Transverse colon (tissue), 4 donors: ENCODE measurements around the gene SLC29A4. TPM values are rescaled to one million over a fixed set of nuclear protein-coding genes. Genes with fewer than 3 reads are reported as not detected.
"Not testable (repeated sequence)": the region's sequence is repeated elsewhere in the genome, so short reads cannot be mapped to it uniquely, and the experiment has no call there.

ENCODE experiments used
- DNase-seq: peaks from one replicate; pipeline ENCODE4 v3.0.0-alpha.2; 2019
- H3K27ac ChIP-seq, 4 donors: fragments of 200-600 bp; sonication (generic); 2 replicates each; pipeline ENCODE4 v1.5.1; 2016 to 2018; ENCODE audit warnings: inconsistent platforms in 4 of 4
- H3K27me3 ChIP-seq: fragments of 200-600 bp; sonication (generic); 2 replicates; pipeline ENCODE4 v1.5.1; 2017; ENCODE audit warnings: inconsistent platforms
- H3K36me3 ChIP-seq, 4 donors: fragments of 200-600 bp; sonication (generic); 2 replicates each; pipeline ENCODE4 v1.5.1; 2017 to 2019; ENCODE audit warnings: inconsistent platforms in 4 of 4
- H3K4me1 ChIP-seq, 4 donors: fragments of 200-600 bp; sonication (generic); 2 replicates each; pipeline ENCODE4 v1.5.1; 2017 to 2020; ENCODE audit warnings: inconsistent platforms in 4 of 4
- H3K4me3 ChIP-seq, 4 donors: fragments of 200-600 bp; sonication (generic); 1 replicate in 1 of 4; 2 replicates in 3 of 4; pipeline versions ENCODE4 v1.5.1 to v1.6.1; 2017 to 2019; ENCODE audit warnings: inconsistent platforms in 4 of 4
- H3K9me3 ChIP-seq, 2 donors: fragments of 200-600 bp; sonication (generic); 2 replicates each; pipeline ENCODE4 v1.5.1; 2017 to 2019; ENCODE audit warnings: inconsistent platforms in 2 of 2
- EP300 ChIP-seq: sonication (generic); formaldehyde crosslinking; IDR thresholded peaks from one replicate; pipeline ENCODE4 v1.6.1; 2017; ENCODE audit warnings: antibody characterized with exemption, low read depth
- POLR2A ChIP-seq: fragments of 450-650 bp; IDR thresholded peaks from one replicate; pipeline ENCODE4 v1.6.1; 2016; ENCODE audit warnings: antibody characterized with exemption, mild to moderate bottlenecking, moderate library complexity
- POLR2AphosphoS5 ChIP-seq, 3 donors: sonication (generic); formaldehyde crosslinking; IDR thresholded peaks; one replicate each; pipeline ENCODE4 v1.6.1; 2016; ENCODE audit warnings: antibody characterized with exemption in 3 of 3
- WGBS, 2 donors: methylation state at CpG; one replicate each; pipeline ENCODE4 v1.1.5; 2018; ENCODE audit warnings: low coverage in 1 of 2; 5-methylcytosine and 5-hydroxymethylcytosine counted together
- in situ Hi-C, 4 donors: fragments of 200-750 bp; cut with MboI; loops; one replicate each; pipeline versions ENCODE4 v1.15.0 to v1.15.1; 2017; ENCODE audit warnings: low sequenced_read_pairs in 3 of 4, low pct_ligation_motif_present in 1 of 4, low pct_unique_long_range_greater_than_20kb in 1 of 4
- intact Hi-C: fragments of 100-400 bp; cut with DNase I; formaldehyde crosslinking; loops from one replicate; pipeline ENCODE4 v1.15.1; 2023; ENCODE audit warnings: low total_unique reads
- total RNA-seq, 4 donors: library from RNA; depleted of rRNA; stranded (reverse); fragments of >200 nt; gene quantifications; one replicate each; pipeline ENCODE4 v1.1.0, GENCODE V29; 2016
- TF ChIP-seq, protein P1 (sequence below), 5 experiments: fragments of 200-600 bp in 3 of 5; fragments of 450-650 bp in 2 of 5; sonication (generic) in 3 of 5; IDR thresholded peaks; 1 replicate in 2 of 5; 2 replicates in 3 of 5; pipeline ENCODE4 v1.5.1; 2016 to 2017; ENCODE audit warnings: antibody characterized with exemption in 5 of 5, inconsistent platforms in 3 of 5, mild to moderate bottlenecking in 2 of 5, moderate library complexity in 1 of 5

Gene SLC29A4
- total RNA-seq, 4 donors from 2014 or later: 0.60 to 36.3 (median 2.6) TPM

GRCh38 chr7:5270788-5271187 is 12.0 kb upstream of the SLC29A4 start:
- Histone ChIP-seq H3K36me3 (no peaks in the 10 kb centered on the region), H3K27me3 (no peaks in the 10 kb centered on the region), H3K27ac (no peak overlapping the region), H3K4me1 (peaks cover 0 to 18% (median 6%) of the 10 kb centered on the region in 4 donors), H3K9me3 (no peaks in the 10 kb centered on the region), H3K4me3 (no peak overlapping the region)
- WGBS, 2 donors: 48% methylated on average over 6 of the region's 6 CpGs; no CpG with 5 or more reads in 1 of the 2 donors
- TF ChIP-seq EP300: no peak
- intact Hi-C loops: no loop called here
- in situ Hi-C loops: no loop called here
- no peak for DNase-seq

- H3K9me3 ChIP-seq, H3K27me3 ChIP-seq, H3K36me3 ChIP-seq, H3K4me3 ChIP-seq, in situ Hi-C loops, intact Hi-C loops: not testable (repeated sequence)
- Histone ChIP-seq H3K4me1 (peaks cover 0 to 18% (median 6%) of the 10 kb centered on the region in 4 donors), H3K27ac (peak overlapping the region; percentile 12 to 60 (median 44))
- 27 to 34% methylated on average over 7 to 18 of the region's 18 CpGs for WGBS, 2 donors
- DNase-seq: peak; percentile 61
Measured at GRCh38 chr7:5273831-5274405, 8.8 kb upstream of the SLC29A4 start.

DNA sequence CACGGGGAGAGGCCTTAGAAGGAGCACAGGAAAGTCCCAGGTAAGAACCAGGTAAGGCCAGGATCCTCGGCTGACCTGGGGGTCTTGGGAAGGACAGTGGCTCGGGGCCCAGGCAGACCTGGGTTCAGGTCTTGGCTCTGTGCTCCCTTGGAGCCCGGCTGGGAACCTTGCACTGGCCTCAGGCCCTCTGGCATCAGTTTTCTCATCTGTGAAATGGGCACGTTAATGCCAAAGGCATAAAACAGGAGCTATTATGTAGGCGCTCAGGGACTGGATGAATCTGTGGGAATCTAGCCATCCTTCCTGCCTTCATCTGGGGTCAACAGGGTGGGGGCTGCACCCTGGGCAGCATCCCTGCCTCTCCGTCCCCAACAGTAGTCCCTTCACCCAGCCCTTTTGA is 8.3 kb upstream of the SLC29A4 start:
- Histone ChIP-seq H3K36me3 (no peaks in the 10 kb centered on the region), H3K4me3 (no peak overlapping the region), H3K9me3 (no peaks in the 10 kb centered on the region), H3K4me1 (peaks cover 0 to 18% (median 6%) of the 10 kb centered on the region in 4 donors), H3K27me3 (no peaks in the 10 kb centered on the region), H3K27ac (peak overlapping the region in 2 of 4 donors; percentile 60)
- in situ Hi-C loops: no loop called here
- DNase-seq: no peak
- 70% methylated on average over 7 of the region's 7 CpGs; no CpG with 5 or more reads in 1 of the 2 donors for WGBS, 2 donors
- intact Hi-C loops: no loop called here
- TF ChIP-seq POLR2A (no peak), POLR2AphosphoS5 (IDR thresholded peaks at IDR 0.05) (no peak), EP300 (no peak)
- TF ChIP-seq, protein P1, sequence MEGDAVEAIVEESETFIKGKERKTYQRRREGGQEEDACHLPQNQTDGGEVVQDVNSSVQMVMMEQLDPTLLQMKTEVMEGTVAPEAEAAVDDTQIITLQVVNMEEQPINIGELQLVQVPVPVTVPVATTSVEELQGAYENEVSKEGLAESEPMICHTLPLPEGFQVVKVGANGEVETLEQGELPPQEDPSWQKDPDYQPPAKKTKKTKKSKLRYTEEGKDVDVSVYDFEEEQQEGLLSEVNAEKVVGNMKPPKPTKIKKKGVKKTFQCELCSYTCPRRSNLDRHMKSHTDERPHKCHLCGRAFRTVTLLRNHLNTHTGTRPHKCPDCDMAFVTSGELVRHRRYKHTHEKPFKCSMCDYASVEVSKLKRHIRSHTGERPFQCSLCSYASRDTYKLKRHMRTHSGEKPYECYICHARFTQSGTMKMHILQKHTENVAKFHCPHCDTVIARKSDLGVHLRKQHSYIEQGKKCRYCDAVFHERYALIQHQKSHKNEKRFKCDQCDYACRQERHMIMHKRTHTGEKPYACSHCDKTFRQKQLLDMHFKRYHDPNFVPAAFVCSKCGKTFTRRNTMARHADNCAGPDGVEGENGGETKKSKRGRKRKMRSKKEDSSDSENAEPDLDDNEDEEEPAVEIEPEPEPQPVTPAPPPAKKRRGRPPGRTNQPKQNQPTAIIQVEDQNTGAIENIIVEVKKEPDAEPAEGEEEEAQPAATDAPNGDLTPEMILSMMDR (IDR thresholded peaks at IDR 0.05): no peak

DNA sequence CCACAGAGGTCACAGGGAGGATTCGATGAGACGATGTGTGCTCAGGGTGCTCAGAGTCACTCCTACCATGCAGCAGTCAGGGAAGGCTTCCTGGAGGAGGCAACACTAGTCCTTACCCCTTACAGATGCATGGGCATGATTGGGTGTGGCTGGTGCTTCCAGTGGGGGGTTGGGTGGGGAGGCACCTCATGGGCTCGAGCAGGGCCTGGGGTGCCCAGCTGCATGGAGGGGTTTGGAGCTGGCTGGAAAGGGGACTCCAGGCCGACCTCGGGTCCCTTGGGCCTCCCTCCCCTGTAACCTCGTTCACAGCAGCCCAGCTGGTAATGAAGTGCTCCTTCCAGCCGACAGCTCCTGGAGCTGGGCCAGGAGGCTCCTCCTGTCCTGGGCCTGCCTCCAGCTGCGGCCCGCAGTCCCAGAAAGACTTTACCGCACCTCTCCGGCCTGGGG is 7.7 kb upstream of the SLC29A4 start:
- H3K36me3 ChIP-seq, in situ Hi-C loops, H3K27me3 ChIP-seq: not testable (repeated sequence)

GRCh38 chr7:5275510-5275909 is 7.2 kb upstream of the SLC29A4 start:
- H3K27ac ChIP-seq: peak overlapping the region in 2 of 4 donors; percentile 41 to 60
- in situ Hi-C loops, H3K9me3 ChIP-seq, H3K4me3 ChIP-seq, intact Hi-C loops, H3K27me3 ChIP-seq, H3K36me3 ChIP-seq: not testable (repeated sequence)
- H3K4me1 ChIP-seq: peaks cover 0 to 18% (median 6%) of the 10 kb centered on the region in 4 donors
- WGBS, 2 donors: 44 to 46% methylated on average over 3 to 9 of the region's 10 CpGs
- peak; percentile 45 for DNase-seq

More for the DNA sequence above, 7.7 kb upstream of the SLC29A4 start:
- H3K4me3 ChIP-seq, H3K9me3 ChIP-seq, intact Hi-C loops: not testable (repeated sequence)
- Histone ChIP-seq H3K4me1 (peaks cover 0 to 18% (median 6%) of the 10 kb centered on the region in 4 donors), H3K27ac (peak overlapping the region in 2 of 4 donors; percentile 41 to 60)
- 28% methylated on average over 8 of the region's 11 CpGs; no CpG with 5 or more reads in 1 of the 2 donors for WGBS, 2 donors
- DNase-seq: peak; percentile 51

DNA sequence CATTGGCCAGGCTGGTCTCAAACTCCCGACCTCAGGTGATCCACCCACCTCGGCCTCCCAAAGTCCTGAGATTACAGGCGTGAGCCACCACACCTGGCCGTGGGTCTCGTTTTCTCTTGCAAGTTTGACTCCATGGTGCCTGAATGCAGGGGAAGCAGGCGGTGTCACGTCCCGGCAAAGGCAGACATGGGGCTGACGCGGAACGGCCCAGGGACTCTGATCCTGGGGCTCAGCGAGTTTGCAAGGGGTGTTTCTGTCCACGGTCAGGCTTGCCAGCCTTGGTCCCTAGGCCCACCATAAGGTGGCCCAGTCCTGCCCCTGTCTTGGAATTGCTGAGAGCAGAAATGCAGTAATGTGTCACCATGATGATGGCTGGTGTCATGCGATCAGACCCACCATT is 6.6 kb upstream of the SLC29A4 start:
- H3K9me3 ChIP-seq, H3K27ac ChIP-seq, DNase-seq, in situ Hi-C loops, H3K4me3 ChIP-seq, H3K27me3 ChIP-seq, intact Hi-C loops, H3K36me3 ChIP-seq: not testable (repeated sequence)
- 84% methylated on average over 14 of the region's 14 CpGs; no CpG with 5 or more reads in 1 of the 2 donors for WGBS, 2 donors
- peaks cover 0 to 18% (median 6%) of the 10 kb centered on the region in 4 donors for H3K4me1 ChIP-seq
